T-helper 9 cell (primary cell): ENCODE data around the gene CCM2L.

Source experiments
- DNase-seq: peaks from one replicate; pipeline ENCODE4 v3.0.0-alpha.2; 2020
- total RNA-seq, 2 donors: gene quantifications; one replicate each; lab custom pipeline; 2026; lab: John Stamatoyannopoulos, UW

Gene CCM2L
- 0 reads per million in 2 donors for total RNA-seq

- DNase-seq, result no peak
Measured at GRCh38 chr20:32010101-32010500, at the start of gene CCM2L. Gene CCM2L (plus strand): TSS chr20:32010438. CDS start chr20:32010455, 17 bp downstream.

GRCh38 chr20:31962761-31963160 lies 47.5 kb upstream of the CCM2L start:
- no peak for DNase-seq

- DNase-seq, result no peak
Measured at GRCh38 chr20:31963889-31964288, 46.3 kb upstream of the CCM2L start.

GRCh38 chr20:31966991-31967655 lies 43.1 kb upstream of the CCM2L start:
- DNase-seq, result no peak

GRCh38 chr20:31967830-31968249 lies 42.4 kb upstream of the CCM2L start, which contains the start of gene XKR7:
Gene XKR7 (plus strand): TSS chr20:31968151. CDS start chr20:31968176, 25 bp downstream.
- DNase-seq, result no peak

GRCh38 chr20:31968291-31969126 lies 41.7 kb upstream of the CCM2L start:
- peak; percentile 85 for DNase-seq

- no peak for DNase-seq
Measured at GRCh38 chr20:31969991-31970390, 40.2 kb upstream of the CCM2L start.

- DNase-seq, result no peak
Measured at GRCh38 chr20:31972471-31973021, 37.7 kb upstream of the CCM2L start.

GRCh38 chr20:31974296-31974695 lies 35.9 kb upstream of the CCM2L start:
- no peak for DNase-seq

GRCh38 chr20:31974951-31975487 lies 35.2 kb upstream of the CCM2L start:
- no peak for DNase-seq

GRCh38 chr20:31975874-31976273 lies 34.4 kb upstream of the CCM2L start:
- no peak for DNase-seq

GRCh38 chr20:31977080-31977479 lies 33.2 kb upstream of the CCM2L start:
- no peak for DNase-seq

GRCh38 chr20:31979713-31980426 lies 30.4 kb upstream of the CCM2L start:
- no peak for DNase-seq

- DNase-seq, result no peak
Measured at GRCh38 chr20:31981784-31982183, 28.5 kb upstream of the CCM2L start.

- DNase-seq, result no peak
Measured at GRCh38 chr20:31984981-31985471, 25.2 kb upstream of the CCM2L start.

- no peak for DNase-seq
Measured at GRCh38 chr20:31987744-31988143, 22.5 kb upstream of the CCM2L start.

GRCh38 chr20:31988430-31989015 lies 21.7 kb upstream of the CCM2L start:
- DNase-seq, result no peak

- DNase-seq, result no peak
Measured at GRCh38 chr20:31989030-31989645, 21.1 kb upstream of the CCM2L start.

- no peak for DNase-seq
Measured at GRCh38 chr20:31990641-31991338, 19.4 kb upstream of the CCM2L start.

GRCh38 chr20:31991339-31991705 lies 18.9 kb upstream of the CCM2L start:
- DNase-seq, result no peak

GRCh38 chr20:31992086-31992485 lies 18.2 kb upstream of the CCM2L start:
- no peak for DNase-seq
